HG03558 (cell line): ENCODE data around the gene VRK2.
"Not testable (repeated sequence)": the region's sequence is repeated elsewhere in the genome, so short reads cannot be mapped to it uniquely, and the experiment has no call there.

Source experiments
- ATAC-seq: cut with Tn5 transposase; IDR thresholded peaks from one replicate; pipeline ENCODE4 v1.9.1; 2021; ENCODE audit warnings: moderate number of reproducible peaks; ENCODE audit not compliant: unreplicated experiment; ENCODE audit errors: extremely low read depth

Gene VRK2

GRCh38 chr2:58052978-58053377 lies 6.4 kb downstream of the VRK2 start:
- no peak for ATAC-seq

- ATAC-seq, result no peak
Observed at GRCh38 chr2:58054264-58054663, 7.7 kb downstream of the VRK2 start.

GRCh38 chr2:58055033-58055786 lies 8.6 kb downstream of the VRK2 start:
- no peak for ATAC-seq

- no peak for ATAC-seq
Observed at GRCh38 chr2:58056192-58056916, 9.7 kb downstream of the VRK2 start.

- no peak for ATAC-seq
Observed at GRCh38 chr2:58057707-58058530, 11.3 kb downstream of the VRK2 start.

- no peak for ATAC-seq
Observed at GRCh38 chr2:58063641-58064040, 17.0 kb downstream of the VRK2 start.

- no peak for ATAC-seq
Observed at GRCh38 chr2:58064086-58064485, 17.5 kb downstream of the VRK2 start.

- no peak for ATAC-seq
Observed at GRCh38 chr2:58065248-58065647, 18.6 kb downstream of the VRK2 start.

GRCh38 chr2:58067001-58067400 lies 20.4 kb downstream of the VRK2 start:
- ATAC-seq, result no peak

GRCh38 chr2:58070765-58071164 lies 24.2 kb downstream of the VRK2 start:
- no peak for ATAC-seq

GRCh38 chr2:58072102-58072501 lies 25.5 kb downstream of the VRK2 start:
- ATAC-seq, result no peak

- ATAC-seq, result no peak
Observed at GRCh38 chr2:58073008-58073407, 26.4 kb downstream of the VRK2 start.

- no peak for ATAC-seq
Observed at GRCh38 chr2:58073751-58074150, 27.1 kb downstream of the VRK2 start.

- ATAC-seq, result no peak
Observed at GRCh38 chr2:58081000-58081399, 34.4 kb downstream of the VRK2 start.

GRCh38 chr2:58089081-58089480 lies 42.5 kb downstream of the VRK2 start:
- no peak for ATAC-seq

GRCh38 chr2:58092772-58093171 lies 46.2 kb downstream of the VRK2 start:
- not testable (repeated sequence) for ATAC-seq

GRCh38 chr2:58097025-58097424 lies 50.4 kb downstream of the VRK2 start:
- ATAC-seq, result no peak

GRCh38 chr2:58098254-58099095 lies 51.9 kb downstream of the VRK2 start:
- ATAC-seq, result no peak

GRCh38 chr2:58099096-58099769 lies 52.6 kb downstream of the VRK2 start:
- no peak for ATAC-seq

- ATAC-seq, result no peak
Observed at GRCh38 chr2:58101500-58101899, 54.9 kb downstream of the VRK2 start.
